ENCODE results near the gene LRRC14B.
"Not testable (repeated sequence)": the region's sequence is repeated elsewhere in the genome, so short reads cannot be mapped to it uniquely, and the experiment has no call there.

Gene LRRC14B

GRCh38 chr5:160921-161802 lies 30.1 kb upstream of the LRRC14B start:
- no peak for DNase-seq

GRCh38 chr5:161803-162110 lies 29.5 kb upstream of the LRRC14B start:
- no peak for DNase-seq

DNA sequence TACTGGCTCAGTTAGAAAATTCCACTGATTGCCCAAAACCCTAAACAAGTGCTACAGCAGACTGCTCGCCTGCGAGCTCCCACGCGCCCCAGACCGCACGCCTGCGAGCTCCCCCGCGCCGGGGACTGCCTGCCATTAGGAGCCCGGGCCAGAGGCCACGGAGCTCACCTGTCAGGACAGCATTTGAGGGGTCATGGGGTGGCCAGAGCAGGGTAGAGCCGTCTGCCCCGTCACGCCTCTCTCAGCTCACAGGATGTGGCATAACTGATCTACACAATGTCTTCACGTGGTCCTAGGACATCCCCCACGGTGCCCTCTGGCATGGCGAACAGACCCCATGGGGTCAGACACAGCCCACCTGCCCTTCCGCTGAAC lies 29.1 kb upstream of the LRRC14B start:
- DNase-seq: no peak

DNA sequence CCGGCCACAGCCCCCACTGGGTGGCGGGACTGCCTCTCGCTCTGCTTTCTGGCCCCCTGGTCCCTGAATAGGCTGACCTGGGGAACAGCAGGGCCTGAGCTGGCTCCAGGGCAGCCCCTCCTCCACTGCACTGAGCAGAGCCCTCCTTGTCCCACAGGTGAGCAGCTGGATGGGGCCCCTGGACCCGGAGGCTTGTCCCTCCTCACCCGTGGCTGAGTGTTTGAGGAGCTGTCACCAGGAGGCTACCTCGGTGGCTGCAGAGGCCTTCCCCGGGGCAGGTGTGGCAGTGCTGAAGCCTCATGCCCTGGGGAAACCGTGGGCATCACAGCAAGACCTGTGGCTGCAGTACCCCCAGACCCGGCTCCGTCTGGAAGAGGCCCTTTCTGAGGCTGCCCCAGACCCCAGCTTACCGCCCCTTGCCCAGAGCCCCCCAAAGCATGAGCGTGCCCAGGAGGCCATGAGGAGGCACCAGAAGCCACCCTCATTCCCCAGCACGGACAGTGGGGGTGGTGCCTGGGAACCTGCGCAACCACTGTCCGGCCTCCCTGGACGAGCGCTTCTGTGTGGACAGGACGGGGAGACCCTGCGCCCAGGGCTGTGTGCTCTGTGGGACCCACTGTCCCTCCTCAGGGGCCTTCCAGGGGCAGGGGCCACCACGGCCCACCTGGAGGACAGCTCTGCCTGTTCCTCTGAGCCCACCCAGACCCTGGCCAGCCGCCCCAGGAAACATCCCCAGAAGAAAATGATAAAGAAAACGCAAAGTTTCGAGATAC lies 28.5 kb upstream of the LRRC14B start:
- no peak for DNase-seq

GRCh38 chr5:163338-163620 lies 28.0 kb upstream of the LRRC14B start:
- DNase-seq: no peak

DNA sequence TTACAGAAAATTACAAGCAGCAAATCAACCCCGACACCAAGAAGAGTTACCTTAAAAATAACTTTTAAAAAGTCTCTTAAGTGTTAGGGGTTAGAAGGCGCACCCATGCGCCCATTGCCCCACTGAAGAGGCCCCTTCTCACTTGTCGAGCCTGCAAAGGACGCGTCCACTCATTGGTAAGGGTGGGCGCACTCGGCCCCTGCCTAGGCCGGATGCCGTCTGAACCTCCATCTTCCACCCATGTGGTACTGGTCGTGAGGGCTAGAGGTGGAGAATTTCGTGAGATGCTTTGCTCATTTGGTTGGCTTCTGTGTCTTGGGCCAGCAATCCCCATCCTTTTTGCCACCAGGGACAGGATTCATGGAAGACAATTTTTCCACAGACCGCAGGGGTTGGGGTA lies 27.5 kb upstream of the LRRC14B start:
- DNase-seq: no peak

GRCh38 chr5:164244-164643 lies 27.1 kb upstream of the LRRC14B start:
- no peak for DNase-seq

DNA sequence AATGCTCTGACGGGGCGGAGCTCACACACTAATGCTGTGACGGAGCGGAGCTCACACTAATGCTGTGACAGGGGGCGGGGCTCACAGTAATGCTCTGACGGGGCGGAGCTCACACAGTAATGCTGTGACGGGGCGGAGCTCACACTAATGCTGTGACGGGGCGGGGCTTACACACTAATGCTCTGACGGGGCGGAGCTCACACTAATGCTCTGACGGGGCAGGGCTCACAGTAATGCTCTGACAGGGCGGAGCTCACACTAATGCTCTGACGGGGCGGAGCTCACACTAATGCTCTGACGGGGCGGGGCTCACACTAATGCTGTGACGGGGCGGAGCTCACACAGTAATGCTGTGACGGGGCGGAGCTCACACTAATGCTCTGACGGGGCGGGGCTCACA lies 26.5 kb upstream of the LRRC14B start:
- not testable (repeated sequence) for DNase-seq

DNA sequence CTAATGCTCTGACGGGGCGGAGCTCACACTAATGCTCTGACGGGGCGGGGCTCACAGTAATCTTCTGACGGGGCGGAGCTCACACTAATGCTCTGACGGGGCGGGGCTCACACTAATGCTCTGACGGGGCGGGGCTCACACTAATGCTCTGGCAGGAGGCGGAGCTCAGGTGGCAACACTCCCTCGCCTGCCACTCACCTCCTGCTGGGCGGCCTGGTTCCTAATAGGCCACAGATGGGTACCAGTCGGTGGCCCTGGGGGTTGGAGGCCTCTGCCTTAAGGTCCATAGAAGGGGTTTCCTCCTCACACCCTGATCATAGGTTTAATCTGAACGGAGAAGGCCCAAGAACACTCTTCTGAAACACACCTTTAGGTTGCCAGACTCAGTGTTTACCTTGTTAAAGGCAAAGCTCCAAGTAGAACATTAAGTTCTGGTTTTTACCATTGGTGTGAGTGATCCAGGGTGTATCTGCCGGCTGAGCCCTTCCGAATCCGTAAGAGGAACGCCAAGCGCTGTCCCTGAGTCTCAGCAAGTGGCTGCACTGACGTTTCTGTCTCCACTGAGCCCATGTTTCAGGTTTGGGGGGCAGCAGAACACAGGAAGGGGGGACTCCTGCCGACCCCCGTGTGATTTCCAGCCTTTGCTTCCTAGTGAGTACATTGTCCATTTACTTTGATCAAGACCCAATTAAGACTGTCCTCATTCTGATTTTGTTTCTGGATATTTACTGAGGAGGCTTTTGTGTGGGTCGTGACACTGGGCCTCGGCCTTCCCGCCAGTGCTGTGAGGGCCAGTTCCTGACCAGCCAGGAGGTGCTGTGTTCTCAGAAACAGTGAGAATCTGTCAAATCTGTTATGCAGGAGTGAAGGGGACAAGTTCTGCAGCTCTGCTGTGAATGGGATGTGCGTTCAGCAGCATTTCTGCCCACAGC lies 24.6 kb upstream of the LRRC14B start:
- DNase-seq: no peak

DNA sequence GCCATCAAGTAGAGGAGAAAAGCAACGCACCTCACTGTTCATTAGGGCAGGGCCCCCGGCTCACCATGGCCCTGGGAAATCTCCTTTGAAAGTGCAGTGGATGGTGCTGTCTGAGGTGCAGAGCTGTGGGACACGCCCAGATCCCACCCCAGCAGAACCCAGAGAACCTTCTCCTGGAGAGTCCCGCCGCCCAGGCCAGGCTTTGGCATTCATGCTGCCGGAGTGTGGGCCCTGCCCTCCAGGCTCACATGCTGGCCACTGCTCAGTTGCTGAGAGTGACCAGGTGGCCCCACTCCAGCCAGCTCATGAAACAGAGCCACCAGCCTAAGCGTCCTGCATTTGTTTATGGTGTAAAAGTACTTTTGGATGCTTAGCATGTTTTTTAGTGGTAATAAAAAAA lies 23.8 kb upstream of the LRRC14B start:
- DNase-seq: no peak

DNA sequence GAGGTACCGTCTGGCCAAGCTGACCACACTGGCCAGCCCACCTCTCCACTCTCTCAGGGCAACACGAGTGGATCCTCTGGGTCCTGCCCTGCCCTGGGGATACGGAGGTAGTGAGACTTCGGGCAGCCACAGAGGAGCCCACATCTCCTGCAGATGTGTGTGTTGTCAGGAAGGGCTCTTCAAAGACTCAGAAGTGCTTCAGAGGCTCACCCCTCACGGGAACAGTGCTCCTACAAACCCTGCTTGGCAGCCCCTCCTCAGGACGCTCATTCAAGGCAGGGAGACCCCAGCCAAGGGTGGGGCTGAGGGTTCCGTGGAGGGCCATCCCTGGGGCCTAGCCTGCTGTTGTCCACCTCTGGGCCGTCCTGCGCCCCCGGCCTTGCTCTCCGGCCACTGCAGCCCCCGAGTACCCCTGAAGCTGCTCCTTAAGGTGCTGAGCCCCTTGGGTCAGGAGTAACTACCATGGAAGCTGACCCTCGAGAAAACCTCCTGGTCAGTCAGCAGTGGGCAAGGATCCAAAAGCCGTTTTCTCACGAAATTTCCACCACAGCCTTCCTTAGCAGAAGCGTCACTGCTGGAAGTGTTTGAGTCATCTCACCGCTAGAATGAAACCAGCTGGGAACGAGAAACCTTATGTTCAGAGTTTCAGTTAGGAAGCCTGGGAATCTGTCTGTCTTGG lies 23.2 kb upstream of the LRRC14B start:
- no peak for DNase-seq

GRCh38 chr5:169071-169727 lies 22.1 kb upstream of the LRRC14B start:
- DNase-seq: no peak

DNA sequence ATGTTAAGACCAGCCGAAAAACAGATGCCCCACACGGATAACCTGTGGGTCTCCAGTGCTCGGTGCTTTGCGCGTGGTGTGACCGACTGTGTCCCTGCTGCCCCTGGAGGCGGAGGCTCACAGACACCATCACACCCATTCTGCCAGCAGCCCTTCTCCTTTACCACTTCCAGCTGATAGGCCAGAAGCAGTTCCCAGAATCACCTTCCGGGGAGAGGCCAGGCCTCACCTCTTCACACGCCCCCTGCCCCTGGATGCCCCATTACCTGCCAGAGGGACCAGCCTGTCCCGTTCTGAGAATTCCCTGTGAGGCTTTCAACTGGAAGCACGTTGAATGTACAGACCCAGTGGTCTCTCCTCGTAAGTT lies 21.6 kb upstream of the LRRC14B start:
- no peak for DNase-seq

GRCh38 chr5:170971-171800 lies 20.1 kb upstream of the LRRC14B start:
- peak; percentile 83 to 93 for DNase-seq

DNA sequence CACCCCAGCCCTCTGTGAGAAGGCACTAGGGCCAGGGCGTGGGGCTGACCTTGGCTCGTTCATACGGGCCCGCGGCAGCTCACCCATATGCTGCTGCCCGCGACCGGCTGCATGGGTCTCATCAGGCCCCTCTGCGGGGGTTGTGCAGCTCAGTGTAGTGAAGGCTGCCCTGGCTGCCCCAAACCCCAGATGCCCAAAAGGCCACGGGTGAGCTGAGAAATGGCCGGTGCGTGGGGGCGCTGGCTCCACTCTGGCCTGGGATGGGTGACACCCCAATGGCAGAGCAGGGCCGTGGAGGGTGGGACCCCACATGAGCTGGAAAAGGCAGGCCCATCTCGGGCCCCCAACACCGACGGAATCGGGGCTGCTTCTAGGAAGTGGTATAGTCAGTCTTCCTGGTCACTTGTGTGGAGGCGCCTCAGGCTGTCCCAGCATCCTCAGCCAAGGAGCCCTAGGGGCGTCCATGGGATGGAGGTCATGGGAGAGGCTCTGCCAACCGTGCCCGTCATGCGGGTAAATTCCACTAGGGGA lies 19.4 kb upstream of the LRRC14B start:
- DNase-seq: no peak

DNA sequence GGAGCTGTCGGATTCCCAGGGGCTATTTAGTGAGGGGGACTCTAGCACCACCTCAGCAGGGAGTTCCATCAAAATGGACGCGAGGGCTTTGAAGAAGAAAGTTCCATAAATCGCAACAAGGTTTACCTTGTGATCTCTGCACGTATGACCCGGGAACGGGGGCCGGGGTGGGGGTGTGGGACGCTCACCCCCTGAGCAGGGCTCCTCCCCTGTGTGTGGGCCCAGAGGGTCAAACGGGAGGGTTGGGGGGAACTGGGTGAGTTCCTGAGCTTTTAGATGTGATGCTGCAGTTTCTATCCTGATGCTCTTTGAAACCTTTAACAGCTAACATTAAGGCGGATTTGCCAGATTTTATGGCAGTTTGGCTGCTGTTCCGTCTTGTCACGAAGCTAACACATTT lies 18.9 kb upstream of the LRRC14B start:
- DNase-seq: no peak

GRCh38 chr5:172841-173251 lies 18.4 kb upstream of the LRRC14B start:
- DNase-seq: no peak

DNA sequence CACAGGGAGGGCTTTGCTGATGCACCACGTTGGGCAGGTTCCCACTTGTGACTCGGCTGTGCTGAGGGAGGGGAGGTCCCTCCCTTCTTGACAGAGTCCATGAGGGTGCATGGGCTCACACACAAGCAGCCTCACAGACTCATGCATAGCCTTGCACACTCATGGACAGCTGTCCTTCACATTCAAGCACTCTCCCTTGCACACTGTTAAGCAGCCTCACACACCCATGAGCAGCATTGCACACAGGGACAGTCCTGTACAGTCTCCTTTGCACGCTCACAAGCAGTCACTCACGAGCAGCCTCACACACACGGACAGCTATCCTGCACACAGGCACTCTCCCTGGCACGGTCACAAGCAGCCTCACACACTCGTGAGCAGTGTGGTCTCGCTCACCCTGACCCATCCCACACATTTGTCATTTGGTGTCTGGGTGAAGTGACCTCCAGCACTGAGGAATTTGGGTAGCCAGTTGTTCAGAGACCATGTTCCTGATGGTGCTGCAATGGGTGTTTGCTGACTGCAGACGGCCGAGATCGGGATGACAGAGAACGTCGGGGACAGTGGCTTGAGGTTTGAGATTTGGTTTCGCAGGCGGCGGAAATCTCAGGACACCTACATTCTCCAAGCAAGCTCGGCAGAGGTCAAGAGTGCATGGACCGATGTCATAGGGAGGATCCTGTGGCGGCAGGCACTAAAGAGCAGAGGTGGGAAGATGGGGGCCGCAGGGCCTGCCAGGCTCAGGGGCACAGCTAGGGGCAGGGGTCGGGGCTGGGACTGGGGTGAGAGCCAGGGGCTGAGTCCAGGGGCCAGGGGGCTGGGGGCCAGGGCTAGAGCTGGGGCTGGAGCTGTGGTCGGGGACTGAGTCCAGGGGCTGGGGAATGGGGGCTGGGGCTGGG lies 17.7 kb upstream of the LRRC14B start:
- no peak for DNase-seq

- no peak for DNase-seq
Measured at GRCh38 chr5:174291-174600, 17.0 kb upstream of the LRRC14B start.

- no peak for DNase-seq
Measured at GRCh38 chr5:174876-175465, 16.3 kb upstream of the LRRC14B start.
